ENCODE measurements around the gene RPL19. TPM values are rescaled to one million over a fixed set of nuclear protein-coding genes. Genes with fewer than 3 reads are reported as not detected.
A peak's percentile ranks its signal among the peaks of the same experiment; 100 is the strongest.

The RPL19 gene
- total RNA-seq, 1 donor from 2014 or later = 2,115 TPM

DNA sequence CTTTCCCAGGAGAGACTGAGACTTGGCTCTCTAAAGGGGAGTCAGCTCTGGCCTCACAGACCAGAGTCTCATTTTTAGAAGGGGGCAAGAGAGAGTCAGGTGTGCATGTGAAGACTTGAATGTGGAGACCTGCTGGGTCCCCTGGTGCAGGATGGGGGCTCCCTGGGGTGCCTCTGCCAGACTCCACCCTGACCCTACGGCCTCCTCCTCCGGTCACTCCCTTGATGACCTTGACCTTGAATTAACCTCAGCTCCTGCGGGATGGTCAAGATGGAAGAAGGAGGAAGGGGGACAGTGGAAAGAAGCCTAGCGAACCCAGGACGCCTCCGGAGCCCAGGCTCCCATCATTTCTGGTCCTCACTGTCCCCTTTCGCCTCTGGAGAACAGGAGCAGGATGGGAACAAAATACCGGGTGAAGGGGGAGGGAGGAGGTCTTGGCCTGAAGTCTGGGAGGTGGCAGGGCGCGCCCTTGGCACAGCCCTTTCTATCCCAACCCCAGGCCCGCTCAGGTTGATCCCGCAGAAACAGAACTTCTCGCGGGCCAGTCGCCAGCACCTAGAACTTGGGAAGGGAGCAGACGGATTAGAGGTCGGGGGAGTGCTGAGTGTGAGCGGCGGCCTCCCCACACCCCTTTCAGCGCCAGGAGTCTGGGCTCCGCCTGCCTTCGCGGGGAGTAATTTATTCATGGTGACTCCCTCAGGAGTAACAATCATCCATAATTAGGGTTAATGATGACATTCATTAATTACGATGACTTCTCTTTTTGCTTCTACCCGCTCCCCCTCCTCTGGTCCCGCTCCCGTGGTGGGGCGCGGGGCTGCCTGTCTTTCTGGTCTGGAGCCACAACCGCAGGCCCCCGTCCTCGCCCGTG lies 24.1 kb downstream of the RPL19 start:
- no peak for DNase-seq (ENCODE audit: low read depth, low spot score)

DNA sequence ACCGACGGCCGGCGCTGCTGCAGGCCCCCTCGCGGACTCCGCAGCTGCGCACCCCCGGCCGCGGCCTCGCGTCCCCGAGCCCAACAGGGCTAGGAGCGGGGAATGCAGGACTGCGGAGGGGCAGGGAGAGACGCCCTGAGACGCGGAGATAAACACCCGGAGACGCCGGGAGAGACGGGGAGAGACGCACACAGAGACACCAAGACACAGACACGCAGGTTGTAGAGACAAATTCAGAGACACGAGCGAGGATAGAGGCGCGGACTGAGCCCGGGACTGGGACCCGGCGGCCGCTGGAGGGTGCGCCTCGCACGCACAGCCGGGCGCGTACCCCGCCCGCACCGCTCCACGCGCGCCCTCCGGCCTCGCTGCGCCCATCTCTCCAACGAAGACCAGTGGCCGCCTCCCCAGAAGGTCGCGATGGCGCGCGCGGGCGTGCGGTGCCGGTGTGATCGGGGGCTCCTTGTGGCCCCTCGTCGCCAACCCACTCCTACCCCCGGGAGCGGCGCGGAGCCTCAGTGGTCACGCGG lies 24.8 kb downstream of the RPL19 start:
- no peak for DNase-seq (ENCODE audit: low read depth, low spot score)

DNA sequence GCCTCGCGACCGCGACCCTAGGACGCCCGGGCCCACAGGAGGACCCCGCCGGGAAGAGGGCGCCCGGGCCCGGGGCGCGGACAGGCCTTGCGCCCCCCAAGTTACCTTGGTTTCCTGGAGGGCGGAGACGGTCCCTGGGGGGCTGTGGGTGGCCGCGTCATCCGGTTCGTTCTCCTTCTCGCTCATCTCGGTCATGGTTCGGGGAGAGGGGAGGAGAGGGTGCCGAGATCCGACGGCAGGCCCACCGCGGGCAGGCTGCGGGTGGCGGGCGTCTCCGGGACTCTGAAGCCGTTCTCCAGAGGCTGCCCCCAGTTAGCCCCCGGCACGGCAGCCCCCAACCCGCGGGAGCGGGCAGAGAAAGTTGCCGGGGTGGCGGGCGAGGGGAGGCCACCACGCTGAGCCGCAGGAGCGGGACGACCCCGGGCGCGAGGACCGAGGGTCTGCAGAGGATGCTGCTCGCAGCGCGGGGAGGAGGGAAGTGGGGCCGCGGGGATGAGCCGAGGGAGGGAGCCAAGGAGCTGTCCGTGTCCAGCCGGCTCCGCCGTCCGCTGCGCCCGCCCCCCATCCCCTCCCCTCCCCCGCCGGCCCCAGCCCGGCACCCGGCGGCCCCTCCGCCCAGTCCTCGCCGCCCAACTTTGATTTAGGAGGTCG lies 25.4 kb downstream of the RPL19 start, which contains the start of gene STAC2:
TSS of gene STAC2 (minus strand) at position 638 of the 651 bp plus-strand sequence. CDS start at position 195, 443 bp downstream.
- DNase-seq (ENCODE audit: low read depth, low spot score) = no peak

DNA sequence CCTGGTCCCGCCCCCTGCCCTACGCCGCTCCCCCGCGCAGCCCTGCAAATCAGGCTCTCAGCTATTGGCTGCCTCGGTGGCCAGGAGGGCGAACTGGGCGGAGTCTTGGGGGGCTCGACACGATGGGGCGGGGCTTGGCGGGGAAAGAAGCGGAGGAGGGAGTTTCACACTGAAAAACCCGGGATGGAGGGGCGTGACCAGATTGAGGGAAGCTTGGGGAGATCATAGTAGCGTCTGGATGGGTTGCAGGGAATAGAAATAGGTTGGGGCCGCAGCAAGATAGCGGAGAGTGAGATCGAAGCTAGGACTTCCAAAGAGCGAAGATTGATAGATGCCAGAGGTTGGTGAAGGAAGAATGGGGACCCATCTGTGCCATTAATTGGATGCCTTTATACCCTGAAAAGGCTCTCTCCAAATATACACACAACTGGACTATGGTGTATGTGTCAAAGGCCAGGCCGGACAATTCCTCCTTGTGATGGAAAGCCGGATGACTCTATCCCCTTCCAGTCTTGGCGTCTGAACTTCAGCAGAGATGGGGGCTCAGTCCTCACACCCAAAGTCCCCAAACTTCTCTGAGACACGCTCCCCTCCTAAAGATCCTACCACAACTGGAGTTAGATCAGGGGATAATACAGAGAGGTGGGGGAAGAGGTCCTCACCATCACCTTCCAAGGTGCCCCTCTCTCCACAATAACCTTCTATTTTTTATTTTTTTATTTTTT lies 26.0 kb downstream of the RPL19 start:
- DNase-seq (ENCODE audit: low read depth, low spot score) = no peak

DNA sequence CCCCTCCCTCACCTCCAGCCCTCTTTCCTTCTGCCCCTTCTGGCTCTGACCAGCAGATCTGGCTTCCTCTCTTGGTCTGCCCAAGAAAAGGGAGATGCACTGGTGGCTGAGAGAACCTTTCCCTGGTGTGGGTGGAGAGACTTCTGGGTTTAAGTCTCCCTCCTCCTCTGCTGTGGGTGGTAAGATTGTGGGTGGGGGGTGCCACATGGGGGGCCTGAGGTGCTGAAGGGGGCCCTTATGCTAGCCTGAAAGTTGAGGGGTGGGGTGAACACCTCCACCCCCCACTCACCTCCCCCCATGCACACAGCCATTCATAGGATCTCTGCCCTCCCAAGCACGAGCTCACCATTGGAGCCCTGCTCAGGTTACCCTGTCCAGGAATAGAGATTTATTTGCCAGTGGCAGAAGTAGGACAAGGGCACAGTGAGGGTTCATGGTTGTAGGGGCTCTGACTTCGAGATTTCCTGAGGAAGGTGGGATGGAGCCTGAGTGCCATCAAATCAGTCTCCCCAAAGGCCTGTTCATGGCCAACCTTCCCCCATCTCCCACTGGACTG lies 27.4 kb downstream of the RPL19 start:
- DNase-seq (ENCODE audit: low read depth, low spot score) = no peak

DNA sequence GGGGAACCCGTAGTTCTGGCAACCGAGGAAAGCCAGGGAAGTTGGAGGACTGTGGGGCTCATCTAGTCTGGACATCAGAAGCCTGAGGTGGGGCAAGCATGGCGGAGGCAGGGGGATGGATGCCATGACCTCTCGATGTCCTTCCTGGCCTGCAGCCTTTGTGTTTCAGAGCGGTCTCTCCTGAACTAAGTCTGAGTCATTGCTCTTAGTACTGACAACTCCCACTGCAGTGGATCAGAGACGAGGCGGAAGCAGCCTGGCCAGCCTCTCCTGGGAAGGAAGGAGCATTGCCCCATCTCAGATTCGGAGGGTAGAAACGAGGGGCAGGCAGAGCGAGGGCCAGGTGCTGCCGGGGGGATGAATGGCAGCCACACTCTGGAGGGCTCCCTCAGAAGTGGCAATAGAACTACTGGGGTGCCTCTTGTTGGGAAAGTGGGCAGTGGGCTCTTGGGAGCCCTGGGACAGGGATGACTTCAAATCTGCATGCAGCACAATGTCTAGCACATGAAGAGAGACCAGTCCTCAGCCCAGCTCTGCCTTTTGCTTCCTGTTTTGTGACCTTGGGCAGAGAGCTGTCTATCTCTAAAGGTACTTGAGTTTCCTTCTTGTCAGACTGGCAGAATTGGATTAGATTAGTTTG lies 29.3 kb downstream of the RPL19 start:
- DNase-seq (ENCODE audit: low read depth, low spot score) = no peak

DNA sequence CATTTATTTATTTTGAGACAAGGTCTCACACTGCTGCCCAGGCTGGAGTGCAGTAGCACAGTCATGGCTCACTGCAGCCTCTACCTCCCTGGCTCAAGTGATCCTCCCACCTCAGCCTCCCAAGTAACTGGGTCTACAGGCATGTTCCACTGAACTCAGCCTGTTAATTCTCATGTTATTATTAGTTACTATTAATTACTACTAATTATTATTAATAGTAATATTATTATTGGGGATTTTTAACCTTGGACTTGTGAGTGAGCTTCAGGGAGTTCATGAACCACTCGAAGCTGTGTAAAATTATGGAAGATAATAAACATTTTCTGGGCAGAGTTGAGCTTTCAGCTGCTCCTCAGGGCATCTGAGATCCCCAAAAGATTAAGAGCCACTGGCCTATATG lies 30.3 kb downstream of the RPL19 start:
- no peak for DNase-seq (ENCODE audit: low read depth, low spot score)

DNA sequence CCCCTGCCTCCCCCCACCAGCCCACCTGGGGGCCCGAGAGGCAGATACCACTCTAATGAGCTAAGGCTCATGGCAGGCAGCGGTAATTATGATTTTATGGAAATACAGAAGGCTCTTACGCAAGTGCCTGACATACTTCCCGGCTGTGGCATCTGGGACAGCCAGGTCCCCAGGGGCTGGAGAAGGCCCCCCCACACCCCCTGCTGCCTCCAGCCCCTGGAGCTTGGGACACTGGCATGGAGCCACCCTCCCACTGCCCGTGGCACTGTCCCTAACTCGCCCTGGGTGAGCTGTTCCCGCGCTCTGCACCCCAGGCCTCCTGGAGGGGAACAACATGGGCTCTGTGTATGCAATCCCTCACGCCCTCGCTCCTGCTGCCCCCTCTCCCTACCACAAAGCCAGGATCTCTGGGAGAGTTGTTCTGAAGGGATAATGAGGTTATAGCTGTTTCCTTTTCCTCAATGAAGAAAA lies 31.0 kb downstream of the RPL19 start:
- no peak for DNase-seq (ENCODE audit: low read depth, low spot score)

DNA sequence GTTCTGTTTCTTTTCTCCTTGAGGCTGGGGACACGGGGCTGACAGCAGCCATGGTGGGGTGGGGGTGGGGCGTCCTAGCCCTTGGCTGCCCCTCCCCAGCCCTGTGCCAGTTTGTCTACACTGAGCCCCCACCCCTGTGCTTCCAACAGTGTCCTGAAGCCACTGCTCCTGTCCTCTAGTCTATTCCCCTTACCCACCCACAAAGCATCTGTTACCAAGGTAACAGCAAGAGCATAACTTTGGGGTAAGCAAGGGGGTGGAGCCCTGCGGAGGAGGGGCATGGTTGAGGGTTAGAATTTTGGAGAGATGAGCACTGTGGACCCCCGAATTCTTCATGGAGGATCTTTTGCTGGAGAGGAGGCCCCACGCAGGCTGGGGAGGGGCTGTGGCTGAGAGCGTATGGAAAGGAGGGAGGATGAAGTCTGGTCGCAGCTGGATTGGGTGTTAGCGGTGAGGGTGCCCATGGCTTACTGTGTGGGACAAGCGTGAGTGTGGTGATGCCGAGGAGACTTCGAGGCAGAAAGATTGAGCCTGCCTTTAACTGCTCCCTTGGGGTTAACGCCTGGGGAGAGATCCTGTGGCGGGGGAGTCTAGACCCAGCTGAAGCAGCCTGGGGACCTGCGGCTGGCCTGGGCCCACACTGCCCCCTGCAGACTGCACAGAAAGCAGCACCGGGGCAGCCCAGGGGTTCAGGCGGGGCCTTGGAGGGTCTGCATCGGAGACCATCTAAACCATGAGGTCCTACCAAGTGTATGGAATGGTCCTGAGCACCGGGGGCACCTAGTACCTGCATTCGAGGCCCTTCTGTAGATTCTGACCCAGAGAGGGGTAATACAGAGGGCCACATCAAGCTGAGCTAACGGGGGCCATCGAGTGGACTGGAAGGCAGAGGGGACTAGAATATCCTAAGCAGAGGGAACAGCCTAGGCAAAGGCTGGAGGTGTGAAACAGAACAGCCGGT lies 31.8 kb downstream of the RPL19 start:
- DNase-seq (ENCODE audit: low read depth, low spot score) = no peak

DNA sequence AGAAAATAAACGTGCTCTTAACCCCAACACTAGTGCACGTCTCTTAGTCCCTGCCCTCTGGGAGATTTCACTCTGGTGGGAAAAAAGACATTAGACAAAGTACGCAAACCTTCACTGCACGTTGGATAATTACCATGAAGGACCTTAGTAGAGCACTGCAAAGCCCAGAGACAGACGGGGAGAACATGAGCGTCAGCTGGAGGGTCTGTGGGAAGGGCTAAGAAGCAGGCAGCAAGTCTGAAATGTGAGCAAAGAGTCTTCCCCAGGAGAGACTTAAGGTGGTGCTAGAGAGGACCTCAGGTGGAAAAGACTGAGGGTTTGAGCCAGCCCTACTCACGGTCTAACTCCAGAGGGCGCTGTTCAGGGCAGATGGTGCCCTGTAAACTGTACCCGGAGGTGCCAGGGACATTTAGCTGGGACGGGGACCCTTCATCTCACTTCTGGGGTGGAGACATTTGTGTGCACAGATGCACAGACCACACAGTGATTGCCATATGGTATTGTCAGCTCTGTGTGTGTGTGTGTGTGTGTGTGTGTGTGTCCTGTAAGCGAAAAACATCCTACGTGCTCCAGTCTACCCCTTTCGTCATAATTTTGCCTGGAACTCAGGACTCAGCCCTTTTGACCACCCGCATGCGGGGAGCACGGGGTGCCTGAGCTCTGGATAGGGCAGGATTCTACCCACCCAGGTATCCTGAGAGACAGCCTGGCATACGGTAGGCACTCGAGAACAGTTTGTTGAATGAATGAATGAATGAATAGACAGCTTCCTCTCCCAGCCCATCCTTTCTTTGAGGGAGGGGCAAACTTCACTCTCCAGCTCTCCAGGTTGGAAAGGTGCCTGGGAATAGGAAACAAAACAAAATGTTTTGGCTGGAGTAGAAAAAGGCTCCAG lies 35.7 kb downstream of the RPL19 start:
- DNase-seq (ENCODE audit: low read depth, low spot score) = peak; percentile 15

DNA sequence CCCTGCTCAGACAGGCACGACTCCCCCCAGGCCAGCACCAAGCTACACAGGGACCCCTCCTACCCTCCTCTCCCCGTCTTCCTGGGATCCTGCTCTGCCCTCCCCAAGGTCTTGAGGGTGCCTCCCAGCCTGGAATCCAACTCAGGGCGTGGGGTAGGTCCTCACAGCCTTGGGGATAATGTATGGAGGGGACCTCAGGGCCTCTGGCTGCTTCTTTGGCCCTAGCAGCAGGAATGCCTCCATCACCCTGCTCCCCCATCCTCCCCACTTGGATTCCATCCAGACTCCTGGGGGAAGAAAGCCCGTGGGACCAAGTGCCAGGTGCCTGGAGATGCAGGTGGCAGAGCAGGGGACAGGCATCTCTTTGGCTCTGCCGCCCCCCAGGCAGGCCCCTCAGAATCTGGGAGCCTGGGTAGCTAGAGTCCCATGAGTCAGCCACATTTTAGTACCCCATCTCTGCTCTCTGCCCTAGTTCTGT lies 36.4 kb downstream of the RPL19 start:
- DNase-seq (ENCODE audit: low read depth, low spot score) = no peak

DNA sequence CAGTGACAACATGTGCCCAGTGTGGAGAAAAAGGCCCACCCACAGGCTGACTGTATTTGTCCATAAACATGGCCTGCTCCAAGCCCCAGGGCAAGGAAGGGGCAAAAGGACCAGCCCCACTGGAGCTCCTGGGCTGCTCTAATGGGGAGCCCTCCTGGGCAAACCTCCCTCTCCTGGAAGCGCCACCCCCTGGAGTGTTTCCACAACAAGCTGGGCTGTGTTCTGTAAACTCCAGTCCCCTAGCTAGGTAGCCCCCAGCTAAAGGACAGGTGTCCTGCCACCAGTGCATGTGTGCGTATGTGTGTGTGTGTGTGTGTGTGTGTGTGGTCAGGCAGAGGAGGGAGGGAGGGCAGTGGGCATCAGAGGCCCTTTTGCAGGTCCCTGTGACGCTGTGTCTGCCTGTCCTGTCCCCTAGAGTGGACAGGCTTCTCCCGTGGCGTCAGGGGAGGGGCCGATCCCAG lies 36.9 kb downstream of the RPL19 start:
- no peak for DNase-seq (ENCODE audit: low read depth, low spot score)

DNA sequence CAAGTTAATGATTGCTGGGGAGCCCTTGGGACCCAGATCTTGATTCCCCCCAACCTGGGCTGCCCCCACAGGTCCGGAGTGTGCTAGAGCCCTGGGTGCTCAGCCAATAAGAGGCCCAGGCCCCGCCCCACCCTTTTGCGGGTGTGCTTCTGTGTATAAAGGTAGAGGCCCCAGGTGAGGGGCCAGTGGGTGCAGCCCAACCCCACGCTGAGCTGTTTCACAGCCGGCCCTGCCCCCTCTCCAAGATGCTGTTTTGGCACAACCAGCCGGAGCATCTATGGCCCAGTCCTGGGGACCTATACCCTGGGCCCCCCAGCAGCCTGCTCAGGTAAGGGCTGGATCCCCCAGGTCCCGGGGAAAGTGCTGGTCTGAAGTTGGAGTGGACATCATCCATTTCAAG lies 37.5 kb downstream of the RPL19 start:
- no peak for DNase-seq (ENCODE audit: low read depth, low spot score)

DNA sequence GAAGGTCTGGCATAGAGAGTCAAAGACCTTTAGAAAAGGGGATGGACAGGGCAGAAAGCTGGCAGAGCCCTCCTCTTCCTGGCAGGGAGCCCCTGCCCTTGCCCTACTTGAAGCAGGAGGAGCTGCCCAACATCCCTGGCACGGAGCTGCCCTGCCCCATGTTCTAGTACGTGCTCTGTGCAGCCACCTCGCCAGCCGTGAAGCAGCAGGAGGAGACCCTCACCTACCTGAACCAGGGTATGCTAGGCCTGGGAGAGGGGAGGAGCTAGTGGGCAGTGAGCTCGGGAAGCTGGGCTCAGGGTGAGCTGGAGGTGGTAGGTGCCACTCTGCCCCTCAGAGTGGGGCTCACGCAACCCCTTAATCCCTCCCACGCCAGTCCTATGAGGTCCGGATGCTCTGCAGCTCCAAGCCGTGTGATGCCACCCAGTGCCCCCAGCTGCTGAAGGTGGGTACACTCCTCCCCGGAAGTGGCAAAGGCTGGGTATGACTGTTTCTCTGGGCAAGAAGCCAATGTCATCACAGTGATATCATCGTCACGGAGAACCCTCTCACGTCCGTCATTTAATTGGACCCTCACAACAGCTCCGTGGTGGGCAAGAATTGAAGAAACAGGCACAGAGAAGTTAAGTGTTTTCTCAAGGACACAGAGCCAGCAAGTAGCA lies 38.4 kb downstream of the RPL19 start:
- no peak for DNase-seq (ENCODE audit: low read depth, low spot score)

DNA sequence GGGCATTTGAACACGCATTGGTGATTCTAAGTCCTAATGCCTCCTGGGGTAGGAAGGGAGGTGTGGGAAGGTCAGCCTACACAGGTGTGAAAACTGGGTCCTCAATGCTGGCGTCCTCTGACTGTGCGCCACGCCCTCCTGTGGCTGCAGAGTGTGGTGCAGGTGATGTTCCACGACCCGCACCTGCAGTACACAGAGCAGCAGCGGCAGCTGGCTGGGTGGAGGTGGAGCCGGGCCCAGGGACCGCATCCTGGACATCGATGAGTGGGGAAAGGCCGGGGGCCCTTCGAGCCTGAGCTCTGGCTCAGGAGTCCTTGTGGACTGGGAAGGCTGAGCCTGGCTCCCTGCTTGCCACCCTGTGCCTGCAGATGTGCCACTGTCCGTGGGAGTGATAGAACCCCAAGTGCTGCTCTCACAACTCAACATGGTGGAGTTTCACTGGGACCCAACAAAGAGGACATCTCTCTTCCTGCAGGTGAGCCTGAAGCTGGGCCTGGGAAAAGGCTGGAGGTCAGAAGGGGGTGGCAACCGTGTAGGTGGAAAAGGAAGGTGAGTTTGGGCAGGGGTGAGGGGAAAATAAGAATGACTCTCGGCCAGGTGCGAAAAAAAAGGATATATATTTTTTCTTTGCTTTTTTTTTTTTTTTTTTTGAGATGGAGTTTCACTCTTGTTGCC lies 39.7 kb downstream of the RPL19 start:
- no peak for DNase-seq (ENCODE audit: low read depth, low spot score)

DNA sequence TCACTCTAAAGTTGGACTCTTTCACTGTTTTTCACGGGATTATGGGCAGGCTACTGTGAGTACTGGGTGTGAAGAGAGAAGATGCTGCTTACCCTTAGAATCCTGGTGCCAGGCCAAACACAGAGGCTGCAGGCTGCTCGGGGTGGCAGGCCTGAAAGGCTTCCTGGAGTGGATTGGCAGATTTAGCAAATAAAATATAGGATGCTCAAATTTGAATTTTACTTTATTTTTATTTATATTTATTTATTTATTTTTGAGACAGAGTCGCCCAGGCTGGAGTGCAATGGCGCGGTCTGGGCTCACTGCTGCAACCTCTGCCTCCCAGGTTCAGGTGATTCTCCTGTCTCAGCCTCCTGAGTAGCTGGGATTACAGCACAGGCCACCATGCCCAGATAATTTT lies 40.5 kb downstream of the RPL19 start:
- no peak for DNase-seq (ENCODE audit: low read depth, low spot score)

DNA sequence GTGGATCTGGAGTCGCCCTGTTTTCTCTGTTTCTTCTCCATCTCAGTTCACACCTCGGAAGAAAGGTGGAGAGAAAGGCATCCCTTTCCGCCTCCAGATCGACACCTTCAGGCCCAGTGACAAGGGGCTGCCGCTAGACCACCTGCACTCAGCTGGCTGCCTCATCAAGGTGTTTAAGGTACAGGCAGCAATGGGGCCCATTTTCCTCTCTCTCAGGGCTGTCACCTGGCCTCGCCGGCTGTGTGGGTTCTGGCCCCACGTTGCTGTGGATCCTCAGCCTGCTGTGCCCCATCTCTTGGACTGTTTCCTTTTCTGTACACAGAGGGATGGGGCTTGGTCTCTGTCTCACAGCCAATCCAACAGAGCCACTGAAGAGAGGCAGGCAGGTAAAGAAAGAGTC lies 43.1 kb downstream of the RPL19 start:
- DNase-seq (ENCODE audit: low read depth, low spot score) = no peak

Measured in pulmonary artery endothelial cell (primary cell).